Common myeloid progenitor, CD34-positive (primary cell): ENCODE results near the gene ANKRD27.
A peak's percentile ranks its signal among the peaks of the same experiment; 100 is the strongest.

Experiments used
- CTCF ChIA-PET: fragments of 350-600 bp; sonication (Branson Sonifier 250); formaldehyde crosslinking; loops from one replicate; lab custom pipeline; 2021; ENCODE audit warnings: antibody characterized with exemption; lab: Charles Lee
- POLR2A ChIA-PET: fragments of 350-600 bp; sonication (Branson Sonifier 250); formaldehyde crosslinking; loops from one replicate; lab custom pipeline; 2021; ENCODE audit warnings: antibody characterized with exemption; lab: Charles Lee
- DNase-seq, 3 donors: peaks; one replicate each; pipeline versions ENCODE4 v3.0.0 to v3.0.0-alpha.2; 2013
- H3K27ac ChIP-seq, 2 experiments: 1 replicate in 1 of 2; 2 replicates in 1 of 2; pipeline ENCODE4 v1.7.0; 2013; ENCODE audit warnings: inconsistent platforms in 2 of 2, low read length in 2 of 2, mild to moderate bottlenecking in 2 of 2, low read depth in 1 of 2, moderate library complexity in 1 of 2; ENCODE audit not compliant: severe bottlenecking in 2 of 2, insufficient read depth in 1 of 2, poor library complexity in 1 of 2
- H3K27me3 ChIP-seq, 5 experiments: replicated peaks in 2 of 5; 1 replicate in 3 of 5; 2 replicates in 2 of 5; pipeline versions ENCODE4 v1.6.1 to v1.7.0; 2013; ENCODE audit warnings: low read length in 4 of 5, mild to moderate bottlenecking in 2 of 5, moderate library complexity in 2 of 5, inconsistent platforms in 1 of 5; ENCODE audit not compliant: insufficient read depth in 5 of 5, control insufficient read depth in 4 of 5
- H3K36me3 ChIP-seq, 4 experiments: 1 replicate in 2 of 4; 2 replicates in 2 of 4; pipeline versions ENCODE4 v1.6.1 to v1.7.0; 2013; ENCODE audit warnings: low read length in 3 of 4, control low read depth in 1 of 4, mild to moderate bottlenecking in 1 of 4; ENCODE audit not compliant: control insufficient read depth in 4 of 4, insufficient read depth in 4 of 4
- H3K4me1 ChIP-seq, 4 experiments: 1 replicate in 3 of 4; 2 replicates in 1 of 4; pipeline versions ENCODE4 v1.6.1 to v1.7.1; 2013; ENCODE audit warnings: low read length in 3 of 4, mild to moderate bottlenecking in 3 of 4, control low read depth in 1 of 4, inconsistent platforms in 1 of 4, moderate library complexity in 1 of 4; ENCODE audit not compliant: control insufficient read depth in 4 of 4, insufficient read depth in 4 of 4; ENCODE audit errors: control extremely low read depth in 1 of 4
- H3K4me3 ChIP-seq, 7 experiments: 1 replicate in 4 of 7; 2 replicates in 3 of 7; pipeline versions ENCODE4 v1.5.1 to v1.7.0; 2013; ENCODE audit warnings: mild to moderate bottlenecking in 7 of 7, low read length in 6 of 7, moderate library complexity in 6 of 7, inconsistent platforms in 2 of 7, low read depth in 2 of 7, control low read depth in 1 of 7; ENCODE audit not compliant: insufficient read depth in 4 of 7, control insufficient read depth in 1 of 7; ENCODE audit errors: extremely low read depth in 1 of 7
- H3K9me3 ChIP-seq, 5 experiments: 1 replicate in 4 of 5; 2 replicates in 1 of 5; pipeline versions ENCODE4 v1.6.1 to v1.7.1; 2013; ENCODE audit warnings: low read length in 4 of 5, mild to moderate bottlenecking in 2 of 5, inconsistent platforms in 1 of 5, low read depth in 1 of 5, moderate library complexity in 1 of 5; ENCODE audit not compliant: control insufficient read depth in 4 of 5, insufficient read depth in 2 of 5; ENCODE audit errors: control extremely low read depth in 1 of 5
- WGBS: methylation state at CpG from one replicate; pipeline ENCODE4 v1.1.5; 2013; ENCODE audit not compliant: insufficient coverage; 5-methylcytosine and 5-hydroxymethylcytosine counted together

Gene ANKRD27

DNA sequence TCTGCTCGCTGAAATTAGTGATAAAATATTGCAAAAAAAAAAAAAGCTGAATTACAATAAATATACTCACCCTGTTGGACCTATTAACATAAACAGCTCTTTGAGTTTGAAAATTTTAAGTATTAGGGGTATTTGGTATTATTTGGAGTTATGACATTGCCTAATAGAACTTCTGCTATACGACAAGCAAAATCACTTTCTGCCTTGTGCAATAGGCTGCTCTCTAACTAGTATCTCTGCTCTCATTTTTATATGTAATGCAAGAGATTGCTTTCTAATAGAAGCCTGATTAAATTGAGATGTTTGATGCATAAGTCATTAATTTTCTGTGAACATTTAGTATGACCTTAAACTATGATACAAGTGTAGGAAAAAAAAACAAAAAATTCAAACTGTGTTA is 6.0 kb upstream of the ANKRD27 start:
- no peak for DNase-seq
- Histone ChIP-seq H3K36me3 (no peaks in the 10 kb centered on the region), H3K27me3 (peaks cover 2 to 33% (median 19%) of the 10 kb centered on the region in 5 experiments), H3K9me3 (no peaks in the 10 kb centered on the region), H3K4me1 (peaks cover 0 to 19% (median 19%) of the 10 kb centered on the region in 4 experiments), H3K4me3 (no peak overlapping the region), H3K27ac (no peak overlapping the region)
- POLR2A ChIA-PET: no interaction called here
- CTCF ChIA-PET: no interaction called here
- no CpG with 5 or more reads among the region's 2 CpGs for WGBS

- 43% methylated on average over 7 of the region's 9 CpGs for WGBS
- peak in 2 of 3 donors; percentile 47 to 55 for DNase-seq
- H3K27ac ChIP-seq: no peak overlapping the region
- peaks cover 2 to 37% (median 19%) of the 10 kb centered on the region in 5 experiments for H3K27me3 ChIP-seq
- peaks cover 3 to 46% (median 44%) of the 10 kb centered on the region in 4 experiments for H3K4me1 ChIP-seq
- ChIA-PET POLR2A (no interaction called here), CTCF (interaction anchor here (0.6 to 1.9 kb wide), 7 partner anchors 9 to 274 kb away, joined by 3 to 8 read pairs (median 3); no protein-coding TSS in a partner anchor)
- peaks cover 0 to 7% (median 0%) of the 10 kb centered on the region in 4 experiments for H3K36me3 ChIP-seq
- no peaks in the 10 kb centered on the region for H3K9me3 ChIP-seq
- peak overlapping the region in 1 of 7 experiments; percentile 13 for H3K4me3 ChIP-seq
Observed at GRCh38 chr19:32677657-32678056, 2.7 kb upstream of the ANKRD27 start.

DNA sequence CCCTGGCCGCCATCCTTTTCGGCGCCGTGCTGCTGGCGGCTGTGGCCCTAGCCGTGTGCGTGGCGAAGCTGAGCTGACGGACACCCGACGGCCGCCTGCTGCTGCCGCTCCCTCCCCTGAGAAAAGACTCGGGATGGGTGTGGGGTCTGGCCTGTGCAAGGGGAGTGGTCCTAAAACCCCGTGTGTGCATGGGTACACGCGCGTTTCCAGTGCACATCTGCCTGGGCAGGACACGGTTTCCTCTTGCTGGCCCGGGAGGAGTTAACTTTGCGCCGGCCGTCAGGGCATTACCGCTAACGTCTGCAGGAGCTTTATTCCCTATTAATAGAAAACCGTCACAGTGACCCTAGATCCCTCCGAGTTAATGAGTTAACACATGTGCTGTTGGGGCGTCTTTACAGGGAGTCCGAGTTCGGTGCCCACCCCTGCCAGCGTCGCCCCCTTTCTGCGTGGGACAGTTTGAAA is 1.9 kb upstream of the ANKRD27 start:
- CTCF ChIA-PET: interaction anchor here (0.6 to 1.9 kb wide), 4 partner anchors 10 to 15 kb away, joined by 3 to 8 read pairs (median 4); partner anchors contain the start of gene NUDT19

DNA sequence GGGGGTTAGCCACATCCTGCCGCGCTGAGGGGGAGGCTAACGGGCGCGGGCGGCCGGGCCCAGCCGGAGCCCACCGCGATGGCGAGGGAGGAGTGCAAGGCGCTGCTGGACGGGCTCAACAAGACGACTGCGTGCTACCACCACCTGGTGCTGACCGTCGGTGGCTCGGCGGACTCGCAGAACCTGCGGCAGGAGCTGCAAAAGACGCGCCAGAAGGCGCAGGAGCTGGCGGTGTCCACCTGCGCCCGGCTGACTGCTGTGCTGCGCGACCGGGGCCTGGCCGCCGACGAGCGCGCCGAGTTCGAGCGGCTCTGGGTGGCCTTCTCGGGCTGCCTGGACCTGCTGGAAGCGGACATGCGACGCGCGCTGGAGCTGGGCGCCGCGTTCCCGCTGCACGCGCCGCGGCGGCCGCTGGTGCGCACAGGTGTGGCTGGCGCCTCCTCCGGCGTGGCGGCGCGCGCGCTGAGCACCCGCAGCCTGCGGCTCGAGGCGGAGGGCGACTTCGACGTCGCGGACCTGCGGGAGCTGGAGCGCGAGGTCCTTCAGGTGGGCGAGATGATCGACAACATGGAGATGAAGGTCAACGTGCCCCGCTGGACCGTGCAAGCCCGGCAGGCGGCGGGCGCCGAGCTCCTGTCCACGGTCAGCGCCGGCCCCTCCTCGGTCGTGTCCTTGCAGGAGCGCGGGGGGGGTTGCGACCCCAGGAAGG is 1.4 kb upstream of the ANKRD27 start:
- Histone ChIP-seq H3K36me3 (peaks cover 0 to 7% (median 0%) of the 10 kb centered on the region in 4 experiments), H3K4me1 (peaks cover 11 to 59% (median 57%) of the 10 kb centered on the region in 4 experiments), H3K4me3 (peak overlapping the region in 6 of 7 experiments; percentile 19 to 94 (median 66)), H3K9me3 (no peaks in the 10 kb centered on the region), H3K27me3 (peaks cover 2 to 37% (median 19%) of the 10 kb centered on the region in 5 experiments), H3K27ac (no peak overlapping the region)
- CTCF ChIA-PET: interaction anchor here (0.6 to 1.0 kb wide), 3 partner anchors 9 to 14 kb away, joined by 3 to 4 read pairs (median 4); no protein-coding TSS in a partner anchor
- no peak for DNase-seq
- 5% methylated on average over 81 of the region's 93 CpGs for WGBS
- POLR2A ChIA-PET: interaction anchor here (0.6 to 1.1 kb wide), 3 partner anchors 15 to 97 kb away, joined by 3 to 4 read pairs (median 4); partner anchors contain the start of gene NUDT19

More for the DNA sequence above, 1.9 kb upstream of the ANKRD27 start:
- peak overlapping the region in 3 of 7 experiments; percentile 42 to 94 (median 93) for H3K4me3 ChIP-seq
- peaks cover 0 to 7% (median 0%) of the 10 kb centered on the region in 4 experiments for H3K36me3 ChIP-seq
- WGBS: 17% methylated on average over 30 of the region's 33 CpGs
- peaks cover 2 to 37% (median 19%) of the 10 kb centered on the region in 5 experiments for H3K27me3 ChIP-seq
- POLR2A ChIA-PET: interaction anchor here (0.6 to 1.1 kb wide), 2 partner anchors 14 to 97 kb away, joined by 4 read pairs; partner anchors contain the start of gene NUDT19
- no peak overlapping the region for H3K27ac ChIP-seq
- H3K4me1 ChIP-seq: peaks cover 5 to 53% (median 51%) of the 10 kb centered on the region in 4 experiments
- DNase-seq: no peak
- H3K9me3 ChIP-seq: no peaks in the 10 kb centered on the region

DNA sequence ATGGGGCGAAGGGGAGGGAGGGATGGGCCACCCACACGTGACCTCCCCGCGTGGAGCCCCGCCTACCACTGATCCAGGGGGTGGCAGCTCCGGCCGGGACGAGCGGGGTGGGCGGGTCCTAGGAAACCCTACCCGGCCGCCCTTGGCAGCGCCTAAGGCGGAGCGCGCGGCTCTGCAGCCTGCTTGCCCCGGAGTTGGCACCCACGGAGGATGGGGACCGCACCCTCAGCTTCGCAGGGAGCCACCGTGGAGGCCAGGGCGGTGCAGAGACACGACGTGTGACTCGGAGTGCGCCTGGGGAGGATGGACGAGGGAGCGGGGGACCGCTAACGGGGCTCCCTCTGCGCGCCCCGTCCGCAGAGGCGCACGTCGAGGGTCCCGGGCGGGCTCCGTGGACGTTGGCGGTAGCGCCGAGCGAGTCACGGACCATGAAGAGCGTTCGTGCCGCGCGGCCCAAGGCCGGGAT is 773 bp upstream of the ANKRD27 start, which contains the start of gene RGS9BP:
RGS9BP (plus strand) TSS at position 129 of the 466 bp plus-strand sequence. CDS start 416 bp downstream, outside the sequence.
- 1% methylated on average over 51 of the region's 53 CpGs for WGBS

DNA sequence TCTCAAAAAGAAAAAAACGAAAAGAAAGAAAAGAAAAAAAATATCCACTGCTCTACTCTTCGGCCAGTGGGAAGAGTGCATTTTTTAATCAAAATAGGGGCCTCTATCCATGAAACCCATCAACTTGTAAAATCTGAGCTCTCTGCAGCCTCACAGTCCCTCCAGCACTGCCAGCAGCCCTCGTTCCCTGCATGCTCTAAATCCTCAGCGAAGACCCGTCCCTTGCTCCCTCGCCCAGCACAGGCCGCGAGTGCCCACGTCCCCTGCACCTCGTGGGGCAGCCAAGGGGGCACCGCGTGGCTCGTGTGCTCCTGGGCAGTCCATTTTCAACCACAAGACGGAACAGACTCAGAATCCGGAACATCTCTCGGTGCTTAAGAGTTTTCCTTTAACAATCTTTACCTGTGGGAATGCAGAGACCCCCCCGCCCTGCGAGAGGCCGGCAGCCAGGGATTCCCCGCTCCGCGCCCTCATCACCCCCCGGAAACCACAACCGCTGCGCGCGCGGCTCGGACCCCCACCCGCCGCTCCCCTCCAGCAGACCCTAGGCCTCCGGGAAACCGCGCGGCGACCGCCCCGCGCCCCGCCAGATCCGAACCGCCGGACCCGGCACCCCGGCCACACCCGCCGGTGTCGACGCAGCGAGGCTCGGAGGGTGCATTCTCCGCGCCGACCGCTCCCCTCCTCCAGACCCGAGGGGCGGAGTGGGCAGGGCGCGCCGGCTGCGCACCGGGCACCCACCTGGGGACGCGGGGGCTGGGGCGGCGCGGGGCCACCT is 638 bp downstream of the ANKRD27 start:
- peak in 2 of 3 donors; percentile 35 to 36 for DNase-seq
- POLR2A ChIA-PET: interaction anchor here (0.6 kb wide), 1 partner anchor 17 kb away, joined by 3 read pairs; the partner anchor contains the start of gene NUDT19
- H3K4me1 ChIP-seq: peaks cover 11 to 76% (median 73%) of the 10 kb centered on the region in 4 experiments

More for the DNA sequence above, 773 bp upstream of the ANKRD27 start, which contains the start of gene RGS9BP:
- peaks cover 0 to 9% (median 2%) of the 10 kb centered on the region in 4 experiments for H3K36me3 ChIP-seq
- H3K4me3 ChIP-seq: peak within 1 kb of the TSS; percentile 62 to 94 (median 80)
- peaks cover 11 to 65% (median 63%) of the 10 kb centered on the region in 4 experiments for H3K4me1 ChIP-seq
- H3K27me3 ChIP-seq: peaks cover 2 to 37% (median 19%) of the 10 kb centered on the region in 5 experiments
- ChIA-PET CTCF (no interaction called here), POLR2A (interaction anchor here (0.6 to 1.1 kb wide), 2 partner anchors 16 to 23 kb away, joined by 3 to 4 read pairs; partner anchors contain the start of gene NUDT19)
- peak within 1 kb of the TSS in 1 of 2 experiments; percentile 49 for H3K27ac ChIP-seq
- peak; percentile 53 to 66 (median 57) for DNase-seq
- no peaks in the 10 kb centered on the region for H3K9me3 ChIP-seq

More for the DNA sequence above, 638 bp downstream of the ANKRD27 start:
- WGBS: 6% methylated on average over 10 of the region's 67 CpGs
- Histone ChIP-seq H3K27me3 (peaks cover 2 to 36% (median 19%) of the 10 kb centered on the region in 5 experiments), H3K4me3 (peak overlapping the region; percentile 62 to 94 (median 80)), H3K27ac (peak overlapping the region in 1 of 2 experiments; percentile 49), H3K9me3 (no peaks in the 10 kb centered on the region), H3K36me3 (peaks cover 0 to 17% (median 3%) of the 10 kb centered on the region in 4 experiments)
- CTCF ChIA-PET: interaction anchor here (0.6 to 1.1 kb wide), 3 partner anchors 13 to 32 kb away, joined by 3 read pairs; no protein-coding TSS in a partner anchor
